Fibroblast of lung (primary cell): ENCODE data around the gene MPRIP.

Experiments used
- EZH2 ChIP-seq: IDR thresholded peaks from 2 replicates; pipeline ENCODE4 v1.5.1; 2012; ENCODE audit warnings: low read length, control low read depth, mild to moderate bottlenecking; ENCODE audit errors: missing control alignments
- TF ChIP-seq, protein P1 (sequence below), 2 donors: IDR thresholded peaks in 1 of 2; conservative IDR thresholded peaks in 1 of 2; 1 replicate in 1 of 2; 2 replicates in 1 of 2; pipeline ENCODE4 v1.5.1; 2011 to 2012; ENCODE audit warnings: low read length in 2 of 2, control low read depth in 1 of 2, inconsistent platforms in 1 of 2, low read depth in 1 of 2, mild to moderate bottlenecking in 1 of 2

- TF ChIP-seq, protein P1, sequence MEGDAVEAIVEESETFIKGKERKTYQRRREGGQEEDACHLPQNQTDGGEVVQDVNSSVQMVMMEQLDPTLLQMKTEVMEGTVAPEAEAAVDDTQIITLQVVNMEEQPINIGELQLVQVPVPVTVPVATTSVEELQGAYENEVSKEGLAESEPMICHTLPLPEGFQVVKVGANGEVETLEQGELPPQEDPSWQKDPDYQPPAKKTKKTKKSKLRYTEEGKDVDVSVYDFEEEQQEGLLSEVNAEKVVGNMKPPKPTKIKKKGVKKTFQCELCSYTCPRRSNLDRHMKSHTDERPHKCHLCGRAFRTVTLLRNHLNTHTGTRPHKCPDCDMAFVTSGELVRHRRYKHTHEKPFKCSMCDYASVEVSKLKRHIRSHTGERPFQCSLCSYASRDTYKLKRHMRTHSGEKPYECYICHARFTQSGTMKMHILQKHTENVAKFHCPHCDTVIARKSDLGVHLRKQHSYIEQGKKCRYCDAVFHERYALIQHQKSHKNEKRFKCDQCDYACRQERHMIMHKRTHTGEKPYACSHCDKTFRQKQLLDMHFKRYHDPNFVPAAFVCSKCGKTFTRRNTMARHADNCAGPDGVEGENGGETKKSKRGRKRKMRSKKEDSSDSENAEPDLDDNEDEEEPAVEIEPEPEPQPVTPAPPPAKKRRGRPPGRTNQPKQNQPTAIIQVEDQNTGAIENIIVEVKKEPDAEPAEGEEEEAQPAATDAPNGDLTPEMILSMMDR (conservative IDR thresholded peaks at IDR 0.05 in 1 of 2, IDR thresholded peaks at IDR 0.05 in 1 of 2; ENCODE audit: low read depth in 1 of 2, low read length in 2 of 2), result peak in 1 of 2 donors; percentile 10
- no peak for TF ChIP-seq EZH2
Measured at GRCh38 chr17:17146786-17147406, 104.6 kb downstream of the MPRIP start.
